C4-2B (cell line): ENCODE measurements around the gene SIK2.

Experiments
- CTCF ChIP-seq: fragments of 450-650 bp; conservative IDR thresholded peaks from 2 replicates; pipeline ENCODE4 v1.5.1; 2017; ENCODE audit warnings: mild to moderate bottlenecking
- ZFX ChIP-seq: fragments of 450-650 bp; IDR thresholded peaks from 2 replicates; pipeline ENCODE4 v1.6.1; 2017

GRCh38 chr11:111560800-111561199 is 41.4 kb upstream of the SIK2 start:
- TF ChIP-seq CTCF (no peak), ZFX (no peak)
